ENCODE measurements around the gene LGR6. TPM values are rescaled to one million over a fixed set of nuclear protein-coding genes. Genes with fewer than 3 reads are reported as not detected.
"Not testable (repeated sequence)": the region's sequence is repeated elsewhere in the genome, so short reads cannot be mapped to it uniquely, and the experiment has no call there.

The LGR6 gene
- polyA plus RNA-seq, 1 experiment: not detected

- ChIA-PET CTCF (interaction anchor here (1.0 to 1.4 kb wide), 2 partner anchors 36 to 115 kb away, joined by 3 to 4 read pairs; no protein-coding TSS in a partner anchor), POLR2A (no interaction called here)
- H3K27me3 ChIP-seq (ENCODE audit: control insufficient read depth, insufficient read depth, low read length): no peaks in the 10 kb centered on the region
- H3K36me3 ChIP-seq (ENCODE audit: control insufficient read depth, insufficient read depth, low read length): no peaks in the 10 kb centered on the region
- H3K4me3 ChIP-seq (ENCODE audit: low read depth, low read length): peak overlapping the region; percentile 72
- DNase-seq (ENCODE audit: low read depth): no peak
- TF ChIP-seq CTCF (IDR thresholded peaks at IDR 0.05; ENCODE audit: insufficient read depth, low read depth, low read length): no peak
Observed at GRCh38 chr1:202349206-202349928, 155.8 kb downstream of the LGR6 start.

- Histone ChIP-seq H3K4me3 (ENCODE audit: low read depth, low read length) (no peak overlapping the region), H3K36me3 (ENCODE audit: control insufficient read depth, insufficient read depth, low read length) (no peaks in the 10 kb centered on the region), H3K27me3 (ENCODE audit: control insufficient read depth, insufficient read depth, low read length) (no peaks in the 10 kb centered on the region)
- ChIA-PET CTCF (no interaction called here), POLR2A (no interaction called here)
- no peak for TF ChIP-seq CTCF (IDR thresholded peaks at IDR 0.05; ENCODE audit: insufficient read depth, low read depth, low read length)
- DNase-seq (ENCODE audit: low read depth): no peak
Observed at GRCh38 chr1:202351725-202352124, 158.1 kb downstream of the LGR6 start.

- CTCF ChIA-PET; POLR2A ChIA-PET; DNase-seq (ENCODE audit: low read depth); H3K36me3 ChIP-seq (ENCODE audit: control insufficient read depth, insufficient read depth, low read length); H3K4me3 ChIP-seq (ENCODE audit: low read depth, low read length); H3K27me3 ChIP-seq (ENCODE audit: control insufficient read depth, insufficient read depth, low read length): not testable (repeated sequence)
Observed at GRCh38 chr1:202352583-202353197, 159.1 kb downstream of the LGR6 start.

- TF ChIP-seq CTCF (IDR thresholded peaks at IDR 0.05; ENCODE audit: insufficient read depth, low read depth, low read length): no peak
- H3K36me3 ChIP-seq (ENCODE audit: control insufficient read depth, insufficient read depth, low read length): no peaks in the 10 kb centered on the region
- CTCF ChIA-PET: no interaction called here
- POLR2A ChIA-PET: no interaction called here
- H3K4me3 ChIP-seq (ENCODE audit: low read depth, low read length): no peak overlapping the region
- no peaks in the 10 kb centered on the region for H3K27me3 ChIP-seq (ENCODE audit: control insufficient read depth, insufficient read depth, low read length)
- no peak for DNase-seq (ENCODE audit: low read depth)
Observed at GRCh38 chr1:202355944-202356553, 162.4 kb downstream of the LGR6 start.

- ChIA-PET CTCF (interaction anchor here (0.8 kb wide), 1 partner anchor 169 kb away, joined by 3 read pairs; no protein-coding TSS in a partner anchor), POLR2A (no interaction called here)
- Histone ChIP-seq H3K4me3 (ENCODE audit: low read depth, low read length) (no peak overlapping the region), H3K27me3 (ENCODE audit: control insufficient read depth, insufficient read depth, low read length) (no peaks in the 10 kb centered on the region), H3K36me3 (ENCODE audit: control insufficient read depth, insufficient read depth, low read length) (no peaks in the 10 kb centered on the region)
- no peak for TF ChIP-seq CTCF (IDR thresholded peaks at IDR 0.05; ENCODE audit: insufficient read depth, low read depth, low read length)
- DNase-seq (ENCODE audit: low read depth): no peak
Observed at GRCh38 chr1:202357506-202357905, 163.9 kb downstream of the LGR6 start.

Data from BJ (cell line).